Ishikawa (cell line): ENCODE results near the gene TCP1.

Experiments
- CREB1 ChIP-seq: IDR thresholded peaks from 2 replicates; pipeline ENCODE4 v1.6.1; 2012; ENCODE audit warnings: low read depth
- EP300 ChIP-seq: IDR thresholded peaks from 2 replicates; pipeline ENCODE4 v1.6.1; 2012; ENCODE audit warnings: borderline replicate concordance
- FOXM1 ChIP-seq: IDR thresholded peaks from 2 replicates; pipeline ENCODE4 v1.6.1; 2012; ENCODE audit warnings: low read depth, borderline replicate concordance
- RAD21 ChIP-seq: IDR thresholded peaks from 2 replicates; pipeline ENCODE4 v1.6.1; 2012; ENCODE audit warnings: low read depth
- TAF1 ChIP-seq: IDR thresholded peaks from 2 replicates; pipeline ENCODE4 v1.6.1; 2012; ENCODE audit warnings: low read depth, mild to moderate bottlenecking
- USF1 ChIP-seq: IDR thresholded peaks from 2 replicates; pipeline ENCODE4 v1.6.1; 2012

GRCh38 chr6:159762681-159763293 lies 26.6 kb downstream of the TCP1 start:
- TF ChIP-seq EP300 (no peak), FOXM1 (no peak), USF1 (no peak), RAD21 (no peak), CREB1 (no peak), TAF1 (no peak)
